H9 (cell line): ENCODE data around the gene SEMA6C. TPM values are rescaled to one million over a fixed set of nuclear protein-coding genes. Genes with fewer than 3 reads are reported as not detected.

Experiments
- DNase-seq: peaks from one replicate; pipeline ENCODE4 v3.0.0-alpha.2; 2017
- H2AFZ ChIP-seq: one replicate; pipeline ENCODE4 v1.6.1; 2013; ENCODE audit warnings: mild to moderate bottlenecking, low read length, control low read depth, moderate library complexity
- H2AK5ac ChIP-seq: 2 replicates; pipeline ENCODE4 v1.6.1; 2013; ENCODE audit warnings: low read length, control low read depth, mixed read lengths; ENCODE audit not compliant: insufficient read length
- H2BK120ac ChIP-seq: one replicate; pipeline ENCODE4 v1.6.1; 2013; ENCODE audit warnings: low read depth, mild to moderate bottlenecking, low read length, control low read depth, inconsistent platforms; ENCODE audit not compliant: poor library complexity, severe bottlenecking
- H2BK12ac ChIP-seq: 2 replicates; pipeline ENCODE4 v1.6.1; 2013; ENCODE audit warnings: low read length, control low read depth, mixed read lengths, low read depth; ENCODE audit not compliant: insufficient read length
- H2BK15ac ChIP-seq: 2 replicates; pipeline ENCODE4 v1.6.1; 2013; ENCODE audit warnings: low read depth, low read length, control low read depth
- H2BK20ac ChIP-seq: one replicate; pipeline ENCODE4 v1.6.1; 2013; ENCODE audit warnings: low read depth, mild to moderate bottlenecking, low read length, control low read depth, inconsistent platforms; ENCODE audit not compliant: poor library complexity, severe bottlenecking
- H2BK5ac ChIP-seq: 2 replicates; pipeline ENCODE4 v1.6.1; 2013; ENCODE audit warnings: low read length, control low read depth, mixed read lengths; ENCODE audit not compliant: insufficient read length
- H3K14ac ChIP-seq: 2 replicates; pipeline ENCODE4 v1.6.1; 2013; ENCODE audit warnings: low read length, control low read depth; ENCODE audit not compliant: insufficient read depth
- H3K18ac ChIP-seq: 2 replicates; pipeline ENCODE4 v1.6.1; 2013; ENCODE audit warnings: low read depth, mild to moderate bottlenecking, mixed read lengths, low read length, control low read depth; ENCODE audit not compliant: insufficient read length
- H3K23ac ChIP-seq: 2 replicates; pipeline ENCODE4 v1.6.1; 2013; ENCODE audit warnings: low read length, control low read depth, mixed read lengths, low read depth; ENCODE audit not compliant: insufficient read length
- H3K23me2 ChIP-seq: 2 replicates; pipeline ENCODE4 v1.6.1; 2013; ENCODE audit warnings: low read depth, mild to moderate bottlenecking, mixed read lengths, low read length, control low read depth; ENCODE audit not compliant: insufficient read length, poor library complexity, severe bottlenecking
- H3K27ac ChIP-seq: 2 replicates; pipeline ENCODE4 v1.5.1; 2013; ENCODE audit warnings: low read length, control low read depth, mixed read lengths, low read depth; ENCODE audit not compliant: insufficient read length
- H3K27me3 ChIP-seq: 2 replicates; pipeline ENCODE4 v1.6.1; 2013; ENCODE audit warnings: low read length, control low read depth, inconsistent platforms; ENCODE audit not compliant: insufficient read depth
- H3K4ac ChIP-seq: 2 replicates; pipeline ENCODE4 v1.6.1; 2013; ENCODE audit warnings: low read depth, mild to moderate bottlenecking, control low read depth, inconsistent platforms, low read length, moderate library complexity
- H3K4me1 ChIP-seq: 2 replicates; pipeline ENCODE4 v1.6.1; 2013; ENCODE audit warnings: low read length, control low read depth, inconsistent platforms; ENCODE audit not compliant: insufficient read depth
- H3K4me2 ChIP-seq: 2 replicates; pipeline ENCODE4 v1.6.1; 2013; ENCODE audit warnings: low read length, control low read depth, mixed read lengths; ENCODE audit not compliant: insufficient read length, insufficient read depth
- H3K56ac ChIP-seq: 2 replicates; pipeline ENCODE4 v1.6.1; 2013; ENCODE audit warnings: low read depth, mild to moderate bottlenecking, mixed read lengths, low read length, control low read depth; ENCODE audit not compliant: insufficient read length
- H3K79me1 ChIP-seq: 2 replicates; pipeline ENCODE4 v1.6.1; 2013; ENCODE audit warnings: low read depth, mild to moderate bottlenecking, moderate library complexity, low read length, control low read depth, inconsistent platforms; ENCODE audit not compliant: insufficient read depth, poor library complexity, severe bottlenecking
- H3K79me2 ChIP-seq: 2 replicates; pipeline ENCODE4 v1.6.1; 2013; ENCODE audit warnings: low read length, control low read depth, inconsistent platforms; ENCODE audit not compliant: insufficient read depth
- H3K9ac ChIP-seq: 2 replicates; pipeline ENCODE4 v1.6.1; 2013; ENCODE audit warnings: low read length, control low read depth, mixed read lengths; ENCODE audit not compliant: insufficient read length; ENCODE audit errors: extremely low read depth
- H3K9me3 ChIP-seq: one replicate; pipeline ENCODE4 v1.6.1; 2013; ENCODE audit warnings: low read depth, low read length, inconsistent platforms; ENCODE audit not compliant: control insufficient read depth
- H3T11ph ChIP-seq: one replicate; pipeline ENCODE4 v1.6.1; 2013; ENCODE audit warnings: mild to moderate bottlenecking, low read length, control low read depth, inconsistent platforms
- H4K20me1 ChIP-seq: one replicate; pipeline ENCODE4 v1.6.1; 2013; ENCODE audit not compliant: control insufficient read depth, insufficient read length, insufficient read depth
- H4K5ac ChIP-seq: 2 replicates; pipeline ENCODE4 v1.6.1; 2013; ENCODE audit warnings: low read depth, mild to moderate bottlenecking, mixed read lengths, low read length, control low read depth; ENCODE audit not compliant: insufficient read length
- H4K8ac ChIP-seq: replicated peaks from 2 replicates; pipeline ENCODE4 v1.6.1; 2013; ENCODE audit warnings: low read length, control low read depth, mixed read lengths, low read depth; ENCODE audit not compliant: insufficient read length
- H4K91ac ChIP-seq: 2 replicates; pipeline ENCODE4 v1.6.1; 2013; ENCODE audit warnings: low read depth, mild to moderate bottlenecking, moderate library complexity, mixed read lengths, low read length, control low read depth; ENCODE audit not compliant: insufficient read length
- H3K27ac Mint-ChIP-seq, 3 experiments: 2 replicates in 2 of 3; 3 replicates in 1 of 3; pipeline ENCODE4 v1.8.0; 2020 to 2021; ENCODE audit warnings: mixed read lengths in 3 of 3, mild to moderate bottlenecking in 1 of 3, moderate library complexity in 1 of 3
- H3K27me3 Mint-ChIP-seq: 2 replicates; pipeline ENCODE4 v1.8.0; 2021; ENCODE audit warnings: low read depth, mild to moderate bottlenecking, moderate library complexity, mixed read lengths
- H3K36me3 Mint-ChIP-seq, 3 experiments: 2 replicates in 2 of 3; 3 replicates in 1 of 3; pipeline ENCODE4 v1.8.0; 2020 to 2021; ENCODE audit warnings: low read depth in 3 of 3, mixed read lengths in 3 of 3; ENCODE audit not compliant: insufficient read depth in 1 of 3
- H3K4me1 Mint-ChIP-seq, 2 experiments: 2 replicates each; pipeline ENCODE4 v1.8.0; 2020; ENCODE audit warnings: mixed read lengths in 2 of 2
- H3K4me3 Mint-ChIP-seq, 2 experiments: 2 replicates in 1 of 2; 3 replicates in 1 of 2; pipeline ENCODE4 v1.8.0; 2020 to 2021; ENCODE audit warnings: mild to moderate bottlenecking in 2 of 2, mixed read lengths in 2 of 2, moderate library complexity in 1 of 2
- H3K9me3 Mint-ChIP-seq, 2 experiments: 2 replicates in 1 of 2; 3 replicates in 1 of 2; pipeline ENCODE4 v1.8.0; 2020; ENCODE audit warnings: mild to moderate bottlenecking in 2 of 2, mixed read lengths in 2 of 2, moderate library complexity in 1 of 2
- CTCF ChIP-seq: fragments of 200-600 bp; sonication (generic); conservative IDR thresholded peaks from 3 replicates; pipeline ENCODE4 v1.8.0; 2021; ENCODE audit warnings: antibody characterized with exemption, mild to moderate bottlenecking
- WGBS: extraction: QIAGEN DNeasy Blood & Tissue Kit; methylation state at CpG from one replicate; pipeline ENCODE4 v1.1.7; 2013; ENCODE audit warnings: missing lambda C conversion rate, low lambda C conversion rate, mixed read lengths; ENCODE audit not compliant: insufficient read length; ENCODE audit errors: extremely low coverage; 5-methylcytosine and 5-hydroxymethylcytosine counted together
- total RNA-seq: library from RNA; stranded (reverse); gene quantifications from 2 replicates; pipeline ENCODE4 v1.2.1, GENCODE V29; 2021

The SEMA6C gene
- total RNA-seq, 1 experiment from 2014 or later, result 12.3 TPM

DNA sequence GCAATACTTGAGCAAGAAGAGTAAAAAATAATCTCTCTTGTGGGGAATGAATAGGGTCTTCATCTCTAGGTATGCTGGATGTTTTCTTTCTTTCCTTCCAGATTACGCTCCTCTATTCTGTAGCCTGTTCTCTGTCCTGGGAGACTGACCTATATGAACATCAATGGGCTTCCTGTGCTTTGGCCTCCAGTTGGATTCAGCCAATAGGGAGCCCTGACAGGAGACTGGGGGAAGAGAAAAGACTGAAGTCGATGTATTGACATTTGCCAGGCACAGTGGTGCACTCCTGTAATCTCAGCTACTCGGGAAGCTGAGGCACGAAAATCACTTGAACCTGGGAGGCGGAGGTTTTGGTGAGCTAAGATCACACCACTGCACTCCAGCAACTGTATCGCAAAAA lies 17.6 kb downstream of the SEMA6C start:
- DNase-seq, result no peak
- Histone ChIP-seq H4K5ac (no peak overlapping the region), H2BK15ac (no peak overlapping the region), H2BK20ac (no peak overlapping the region), H3K14ac (no peak overlapping the region), H2AFZ (no peak overlapping the region), H3K23me2 (peaks cover 15% of the 10 kb centered on the region), H2BK5ac (no peak overlapping the region), H3K23ac (no peak overlapping the region), H3K9me3 (no peaks in the 10 kb centered on the region), H3K79me2 (no peaks in the 10 kb centered on the region), H3K27ac (no peak overlapping the region), H3T11ph (no peak overlapping the region), H3K4ac (no peak overlapping the region), H2BK120ac (no peak overlapping the region), H3K4me2 (no peak overlapping the region), H3K9ac (no peak overlapping the region), H2BK12ac (no peak overlapping the region), H3K18ac (no peak overlapping the region), H3K27me3 (no peaks in the 10 kb centered on the region; the same call in 1 of the 2 replicates), H3K56ac (no peak overlapping the region), H4K91ac (no peak overlapping the region), H3K79me1 (no peaks in the 10 kb centered on the region), H3K4me1 (no peaks in the 10 kb centered on the region; the same call in 1 of the 2 replicates), H2AK5ac (no peak overlapping the region), H4K8ac (no peak overlapping the region), H4K20me1 (no peaks in the 10 kb centered on the region)
- Mint-ChIP-seq H3K36me3 (no peaks in the 10 kb centered on the region), H3K27ac (no peak overlapping the region), H3K4me1 (peaks cover 26 to 34% of the 10 kb centered on the region in 2 experiments), H3K4me3 (no peak overlapping the region), H3K27me3 (peaks cover 3% of the 10 kb centered on the region), H3K9me3 (no peaks in the 10 kb centered on the region)
- no peak for TF ChIP-seq CTCF
- no CpG with 5 or more reads among the region's 6 CpGs for WGBS
